Fibroblast of villous mesenchyme (primary cell): ENCODE measurements around the gene NOTO. TPM values are rescaled to one million over a fixed set of nuclear protein-coding genes. Genes with fewer than 3 reads are reported as not detected.

ENCODE experiments used
- DNase-seq: peaks from one replicate; pipeline ENCODE4 v3.0.0-alpha.2; 2010; ENCODE audit warnings: low read depth
- H3K4me3 ChIP-seq: 2 replicates; pipeline ENCODE4 v1.5.1; 2011; ENCODE audit warnings: low read depth, mild to moderate bottlenecking, low read length
- CTCF ChIP-seq: IDR thresholded peaks from 2 replicates; pipeline ENCODE4 v1.5.1; 2012; ENCODE audit warnings: low read depth, mild to moderate bottlenecking, low read length; ENCODE audit not compliant: insufficient read depth
- total RNA-seq: library from RNA; depleted of rRNA; stranded (reverse); fragments of >200 nt; gene quantifications from 2 replicates; pipeline ENCODE4 v1.2.3, GENCODE V29; 2012

NOTO gene
- total RNA-seq, 1 donor, result not detected

DNA sequence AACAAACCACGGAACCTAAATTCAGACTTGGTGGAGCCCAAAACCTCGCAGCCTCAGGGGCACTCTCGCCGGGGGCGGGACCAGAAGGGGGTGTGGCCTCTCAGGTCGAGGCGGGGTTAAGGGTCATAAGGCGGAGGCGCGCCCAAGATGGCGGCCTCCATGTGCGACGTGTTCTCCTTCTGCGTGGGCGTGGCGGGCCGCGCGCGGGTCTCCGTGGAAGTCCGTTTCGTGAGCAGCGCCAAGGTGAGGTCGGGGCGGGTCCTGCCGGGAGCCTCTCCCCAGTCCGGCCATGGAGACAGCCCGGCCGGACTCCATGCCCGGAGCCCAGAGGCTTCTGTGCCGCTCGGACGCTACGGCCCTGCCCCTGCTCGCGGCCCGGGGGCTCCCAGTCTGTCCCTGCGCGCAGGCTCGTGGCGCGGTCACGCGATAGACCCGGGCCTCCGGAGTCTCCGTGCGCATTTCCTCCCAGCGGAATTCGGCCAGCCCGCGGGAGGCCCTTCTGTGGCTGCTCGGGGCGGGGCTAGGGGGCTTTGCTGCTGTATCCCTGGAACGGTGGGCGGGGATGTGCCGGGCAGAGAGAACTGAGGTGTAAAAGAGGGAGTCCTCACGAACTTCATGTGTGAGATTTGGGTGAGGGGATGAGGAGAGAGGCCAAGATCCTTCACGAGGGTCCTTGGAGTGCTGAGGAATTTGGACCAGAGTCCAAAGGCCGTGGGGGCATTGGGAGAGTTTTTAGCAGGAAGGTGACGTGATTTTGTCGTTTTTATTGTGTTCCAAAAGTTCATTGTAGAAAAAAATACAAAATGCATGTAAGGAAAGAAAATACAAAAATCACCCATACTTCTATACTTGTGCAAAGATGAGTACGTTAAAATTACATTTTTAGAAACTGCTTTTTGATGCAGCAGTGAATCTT is 12.0 kb downstream of the NOTO start, which contains the start of gene SMYD5:
Gene SMYD5, plus strand, starts transcription at position 126 of the 916 bp plus-strand sequence. Its CDS starts 22 bp downstream, at position 148.
- TF ChIP-seq CTCF, result no peak
- peak within 1 kb of the TSS; percentile 69 for H3K4me3 ChIP-seq
- DNase-seq, result peak; percentile 87

DNA sequence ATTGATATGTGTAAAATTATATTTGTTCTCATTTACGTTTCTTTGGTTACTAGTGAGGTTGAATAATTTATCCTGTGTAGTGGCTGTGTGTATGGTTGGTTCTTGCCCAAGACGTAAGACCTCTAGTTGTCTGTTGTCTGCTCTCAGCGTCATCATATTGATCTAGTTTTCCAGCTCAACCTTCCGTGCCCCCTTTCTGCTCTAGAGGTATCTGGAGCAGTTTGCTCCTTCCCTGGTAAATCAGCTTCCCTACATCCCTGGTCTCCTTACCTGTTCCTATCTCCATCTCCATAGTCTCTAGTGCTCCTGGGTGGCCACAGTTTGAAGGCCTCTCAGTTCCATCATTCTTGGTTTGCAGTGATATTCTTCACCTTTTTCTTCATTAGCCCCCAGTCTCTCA is 12.9 kb downstream of the NOTO start:
- H3K4me3 ChIP-seq, result no peak overlapping the region
- no peak for DNase-seq
- TF ChIP-seq CTCF, result no peak

DNA sequence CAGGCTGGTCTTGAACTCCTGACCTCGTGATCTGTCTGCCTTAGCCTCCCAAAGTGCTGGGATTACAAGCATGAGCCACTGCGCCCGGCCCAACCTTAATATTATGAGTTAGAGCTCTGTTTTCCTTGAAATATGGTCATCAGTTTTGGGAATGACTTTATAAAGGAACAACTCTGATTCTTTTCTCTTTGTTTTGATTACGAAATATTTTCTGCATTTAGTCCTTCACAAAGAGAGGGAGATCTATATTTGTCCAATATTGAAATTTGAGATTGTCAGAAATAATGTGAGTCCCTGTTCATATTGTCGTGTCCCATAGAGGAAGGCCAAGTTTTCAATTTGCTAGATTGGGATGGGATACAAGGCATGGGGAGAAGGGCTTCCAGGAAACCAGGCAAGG is 14.8 kb downstream of the NOTO start:
- H3K4me3 ChIP-seq, result no peak overlapping the region
- no peak for TF ChIP-seq CTCF
- no peak for DNase-seq

GRCh38 chr2:73217826-73218225 is 15.5 kb downstream of the NOTO start:
- no peak for TF ChIP-seq CTCF
- H3K4me3 ChIP-seq, result no peak overlapping the region
- no peak for DNase-seq

GRCh38 chr2:73218298-73218697 is 15.9 kb downstream of the NOTO start:
- no peak overlapping the region for H3K4me3 ChIP-seq
- TF ChIP-seq CTCF, result no peak
- DNase-seq, result no peak

DNA sequence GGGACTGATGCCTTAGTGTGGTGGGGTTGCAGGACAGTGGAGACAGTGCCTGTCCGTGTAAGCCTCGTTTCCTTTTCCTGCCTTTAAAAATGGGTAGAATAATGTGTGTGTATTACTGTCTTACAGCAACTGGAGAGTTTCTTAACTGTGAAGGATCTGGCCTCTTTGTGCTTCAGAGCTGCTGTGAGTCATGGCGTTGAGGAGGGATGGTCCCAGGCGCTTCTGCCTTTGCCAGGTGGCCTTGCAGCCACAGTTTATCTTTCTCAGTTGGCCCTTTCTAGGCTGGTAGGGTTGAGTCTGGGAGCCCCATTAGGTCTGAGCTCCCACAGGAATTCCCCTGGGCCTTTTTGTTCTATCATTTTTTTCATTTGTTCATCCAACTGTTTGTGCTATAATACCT is 21.4 kb downstream of the NOTO start:
- DNase-seq, result no peak
- no peak for TF ChIP-seq CTCF
- no peak overlapping the region for H3K4me3 ChIP-seq
